CD4-positive, alpha-beta T cell (primary cell): ENCODE measurements around the gene SLC41A2. TPM values are rescaled to one million over a fixed set of nuclear protein-coding genes. Genes with fewer than 3 reads are reported as not detected.

ENCODE experiments used
- ATAC-seq: fragments of 200-7000 bp; cut with Tn5 transposase; one replicate; pipeline ENCODE4 v1.10.0; 2022; ENCODE audit warnings: mild to moderate bottlenecking; ENCODE audit not compliant: poor library complexity
- CTCF ChIA-PET: fragments of 350-600 bp; sonication (Branson Sonifier 250); formaldehyde crosslinking; loops from one replicate; lab custom pipeline; 2021; ENCODE audit warnings: antibody characterized with exemption, inconsistent platforms; lab: Charles Lee
- POLR2A ChIA-PET: fragments of 350-600 bp; sonication (Branson Sonifier 250); formaldehyde crosslinking; loops from one replicate; lab custom pipeline; 2021; ENCODE audit warnings: antibody characterized with exemption, inconsistent platforms; lab: Charles Lee
- DNase-seq, 14 experiments: peaks; one replicate each; pipeline ENCODE4 v3.0.0-alpha.2; 2013 to 2020; ENCODE audit warnings: mixed read lengths in 2 of 14
- H3K27ac ChIP-seq, 2 donors: one replicate each; pipeline versions ENCODE4 v1.5.1 to v1.7.0; 2013; ENCODE audit warnings: low read length in 2 of 2, low read depth in 1 of 2, mild to moderate bottlenecking in 1 of 2
- H3K27me3 ChIP-seq, 2 experiments: 1 replicate in 1 of 2; 2 replicates in 1 of 2; pipeline versions ENCODE4 v1.6.1 to v1.7.0; 2013; ENCODE audit warnings: low read length in 2 of 2, control low read depth in 1 of 2, mild to moderate bottlenecking in 1 of 2, moderate library complexity in 1 of 2; ENCODE audit not compliant: insufficient read depth in 2 of 2, control insufficient read depth in 1 of 2
- H3K36me3 ChIP-seq: one replicate; pipeline ENCODE4 v1.6.1; 2013; ENCODE audit warnings: low read length, control low read depth; ENCODE audit not compliant: insufficient read depth
- H3K4me1 ChIP-seq: one replicate; pipeline ENCODE4 v1.6.1; 2013; ENCODE audit warnings: low read length, control low read depth; ENCODE audit not compliant: insufficient read depth
- H3K4me3 ChIP-seq: one replicate; pipeline ENCODE4 v1.5.1; 2013; ENCODE audit warnings: mild to moderate bottlenecking, low read length, moderate library complexity
- H3K9me3 ChIP-seq, 2 experiments: 1 replicate in 1 of 2; 2 replicates in 1 of 2; pipeline versions ENCODE4 v1.6.1 to v1.7.0; 2013; ENCODE audit warnings: low read length in 2 of 2, mild to moderate bottlenecking in 2 of 2, control low read depth in 1 of 2, moderate library complexity in 1 of 2; ENCODE audit not compliant: control insufficient read depth in 1 of 2, insufficient read depth in 1 of 2
- H3K27ac Mint-ChIP-seq: one replicate; pipeline ENCODE4 v1.8.0; 2020; ENCODE audit warnings: mixed read lengths
- H3K27me3 Mint-ChIP-seq: one replicate; pipeline ENCODE4 v1.8.0; 2021; ENCODE audit warnings: mixed read lengths
- H3K36me3 Mint-ChIP-seq: one replicate; pipeline ENCODE4 v1.8.0; 2021; ENCODE audit warnings: low read depth, mixed read lengths
- H3K4me1 Mint-ChIP-seq: one replicate; pipeline ENCODE4 v1.8.0; 2021; ENCODE audit warnings: low read depth, mixed read lengths
- H3K4me3 Mint-ChIP-seq: one replicate; pipeline ENCODE4 v1.8.0; 2020; ENCODE audit warnings: mild to moderate bottlenecking, mixed read lengths
- H3K9me3 Mint-ChIP-seq: one replicate; pipeline ENCODE4 v1.8.0; 2020; ENCODE audit warnings: mixed read lengths
- CTCF ChIP-seq: fragments of 200-600 bp; IDR thresholded peaks from one replicate; pipeline ENCODE4 v1.8.0; 2022; ENCODE audit warnings: antibody characterized with exemption, mild to moderate bottlenecking
- intact Hi-C, 2 experiments: fragments of 100-400 bp; cut with DNase I in 1 of 2; cut with micrococcal nuclease in 1 of 2; formaldehyde crosslinking; loops; one replicate each; pipeline versions ENCODE4 v1.15.1 to v1.9.0; 2023 to 2025; cut with DNase I, micrococcal nuclease
- total RNA-seq, 174 experiments: library from RNA in 2 of 174; stranded (reverse) in 2 of 174; gene quantifications; one replicate each; pipeline ENCODE4 v1.2.3 and lab custom pipeline; 2021 to 2026

The SLC41A2 gene
- total RNA-seq, 2 experiments from 2014 or later, result 1.2 to 1.7 TPM

- no peak overlapping the region for H3K27ac ChIP-seq
- no peak for TF ChIP-seq CTCF
- H3K27me3 ChIP-seq, result no peaks in the 10 kb centered on the region
- peaks cover 51% of the 10 kb centered on the region for H3K36me3 ChIP-seq
- H3K4me3 ChIP-seq, result no peak overlapping the region
- Mint-ChIP-seq H3K27me3 (no peaks in the 10 kb centered on the region), H3K4me1 (peaks cover 17% of the 10 kb centered on the region), H3K36me3 (peaks cover 95% of the 10 kb centered on the region), H3K9me3 (no peaks in the 10 kb centered on the region), H3K27ac (no peak overlapping the region), H3K4me3 (no peak overlapping the region)
- intact Hi-C loops, result no loop called here
- no peaks in the 10 kb centered on the region for H3K4me1 ChIP-seq
- DNase-seq (no peak), ATAC-seq (no peak)
- ChIA-PET POLR2A (no interaction called here), CTCF (interaction anchor here (1.0 kb wide), 1 partner anchor 27 kb away, joined by 3 read pairs; no protein-coding TSS in a partner anchor)
- H3K9me3 ChIP-seq, result no peaks in the 10 kb centered on the region
These were observed 36.2 kb upstream of the SLC41A2 start for GRCh38 chr12:104994336-104994735.

GRCh38 chr12:104991565-104992128, 33.6 kb upstream of the SLC41A2 start:
- no peak for DNase-seq
- intact Hi-C loops, result no loop called here
- Mint-ChIP-seq H3K9me3 (no peaks in the 10 kb centered on the region), H3K36me3 (peaks cover 78% of the 10 kb centered on the region), H3K27me3 (no peaks in the 10 kb centered on the region), H3K4me1 (peaks cover 27% of the 10 kb centered on the region), H3K4me3 (no peak overlapping the region), H3K27ac (no peak overlapping the region)
- Histone ChIP-seq H3K36me3 (peaks cover 46% of the 10 kb centered on the region), H3K27me3 (no peaks in the 10 kb centered on the region), H3K27ac (no peak overlapping the region), H3K9me3 (no peaks in the 10 kb centered on the region), H3K4me3 (no peak overlapping the region), H3K4me1 (peaks cover 9% of the 10 kb centered on the region)
- ChIA-PET CTCF (interaction anchor here (0.9 kb wide), 1 partner anchor 10 kb away, joined by 3 read pairs; no protein-coding TSS in a partner anchor), POLR2A (no interaction called here)
- no peak for ATAC-seq
- TF ChIP-seq CTCF, result no peak

- Histone ChIP-seq H3K27me3 (no peaks in the 10 kb centered on the region), H3K9me3 (no peaks in the 10 kb centered on the region), H3K4me1 (peaks cover 12% of the 10 kb centered on the region), H3K4me3 (no peak overlapping the region), H3K36me3 (peaks cover 41% of the 10 kb centered on the region), H3K27ac (no peak overlapping the region)
- no peaks in the 10 kb centered on the region for H3K27me3 Mint-ChIP-seq
- H3K4me3 Mint-ChIP-seq, result no peak overlapping the region
- H3K27ac Mint-ChIP-seq, result no peak overlapping the region
- H3K4me1 Mint-ChIP-seq, result peaks cover 31% of the 10 kb centered on the region
- ATAC-seq, result no peak
- intact Hi-C loops, result no loop called here
- no peaks in the 10 kb centered on the region for H3K9me3 Mint-ChIP-seq
- DNase-seq, result no peak
- CTCF ChIA-PET, result no interaction called here
- TF ChIP-seq CTCF, result no peak
- POLR2A ChIA-PET, result no interaction called here
- peaks cover 75% of the 10 kb centered on the region for H3K36me3 Mint-ChIP-seq
These were observed 32.9 kb upstream of the SLC41A2 start for GRCh38 chr12:104990950-104991349.
